ENCODE results near the gene EMX1. TPM values are rescaled to one million over a fixed set of nuclear protein-coding genes. Genes with fewer than 3 reads are reported as not detected.
A peak's percentile ranks its signal among the peaks of the same experiment; 100 is the strongest.

The EMX1 gene
- total and polyA plus RNA-seq, 2 of the 13 experiments (the other 11 are each of a cell fraction or from before 2014, with no cell fraction given), result 0.62 to 4.9 TPM

- no peak for TF ChIP-seq DDIT3 (CRISPR knock-in tag; IDR thresholded peaks at IDR 0.05)
- TF ChIP-seq, protein P1, sequence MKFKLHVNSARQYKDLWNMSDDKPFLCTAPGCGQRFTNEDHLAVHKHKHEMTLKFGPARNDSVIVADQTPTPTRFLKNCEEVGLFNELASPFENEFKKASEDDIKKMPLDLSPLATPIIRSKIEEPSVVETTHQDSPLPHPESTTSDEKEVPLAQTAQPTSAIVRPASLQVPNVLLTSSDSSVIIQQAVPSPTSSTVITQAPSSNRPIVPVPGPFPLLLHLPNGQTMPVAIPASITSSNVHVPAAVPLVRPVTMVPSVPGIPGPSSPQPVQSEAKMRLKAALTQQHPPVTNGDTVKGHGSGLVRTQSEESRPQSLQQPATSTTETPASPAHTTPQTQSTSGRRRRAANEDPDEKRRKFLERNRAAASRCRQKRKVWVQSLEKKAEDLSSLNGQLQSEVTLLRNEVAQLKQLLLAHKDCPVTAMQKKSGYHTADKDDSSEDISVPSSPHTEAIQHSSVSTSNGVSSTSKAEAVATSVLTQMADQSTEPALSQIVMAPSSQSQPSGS (CRISPR knock-in tag; IDR thresholded peaks at IDR 0.05), result no peak; the same call in 1 of the 2 replicates
- no peak for TF ChIP-seq ZNF839 (CRISPR knock-in tag; IDR thresholded peaks at IDR 0.05; ENCODE audit: borderline replicate concordance)
- peak; percentile 66; the same call in 1 of the 2 replicates for TF ChIP-seq ZSCAN25 (CRISPR knock-in tag; IDR thresholded peaks at IDR 0.05)
- TF ChIP-seq USF2 (IDR thresholded peaks at IDR 0.05; ENCODE audit: low read depth, low read length), result no peak
- no peak for TF ChIP-seq USF2 (CRISPR knock-in tag; IDR thresholded peaks at IDR 0.05; ENCODE audit: borderline replicate concordance)
- TF ChIP-seq TCF7L2 (IDR thresholded peaks at IDR 0.05; ENCODE audit: low read depth, low read length), result no peak
- TF ChIP-seq TBX3 (IDR thresholded peaks at IDR 0.05; ENCODE audit: borderline replicate concordance), result no peak
- 0 out of 2 replicates have a peak, but pooled peaks have one; percentile 61 for TF ChIP-seq PBX3 (CRISPR knock-in tag; IDR thresholded peaks at IDR 0.05; ENCODE audit: borderline replicate concordance)
- TF ChIP-seq, protein P2, sequence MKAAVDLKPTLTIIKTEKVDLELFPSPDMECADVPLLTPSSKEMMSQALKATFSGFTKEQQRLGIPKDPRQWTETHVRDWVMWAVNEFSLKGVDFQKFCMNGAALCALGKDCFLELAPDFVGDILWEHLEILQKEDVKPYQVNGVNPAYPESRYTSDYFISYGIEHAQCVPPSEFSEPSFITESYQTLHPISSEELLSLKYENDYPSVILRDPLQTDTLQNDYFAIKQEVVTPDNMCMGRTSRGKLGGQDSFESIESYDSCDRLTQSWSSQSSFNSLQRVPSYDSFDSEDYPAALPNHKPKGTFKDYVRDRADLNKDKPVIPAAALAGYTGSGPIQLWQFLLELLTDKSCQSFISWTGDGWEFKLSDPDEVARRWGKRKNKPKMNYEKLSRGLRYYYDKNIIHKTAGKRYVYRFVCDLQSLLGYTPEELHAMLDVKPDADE (CRISPR knock-in tag; IDR thresholded peaks at IDR 0.05), result 0 out of 2 replicates have a peak, but pooled peaks have one; percentile 50
- no peak for TF ChIP-seq MAFK (conservative IDR thresholded peaks at IDR 0.05 in 1 of 2, IDR thresholded peaks at IDR 0.05 in 1 of 2; ENCODE audit: low read length in 2 of 2)
- TF ChIP-seq, protein P3, sequence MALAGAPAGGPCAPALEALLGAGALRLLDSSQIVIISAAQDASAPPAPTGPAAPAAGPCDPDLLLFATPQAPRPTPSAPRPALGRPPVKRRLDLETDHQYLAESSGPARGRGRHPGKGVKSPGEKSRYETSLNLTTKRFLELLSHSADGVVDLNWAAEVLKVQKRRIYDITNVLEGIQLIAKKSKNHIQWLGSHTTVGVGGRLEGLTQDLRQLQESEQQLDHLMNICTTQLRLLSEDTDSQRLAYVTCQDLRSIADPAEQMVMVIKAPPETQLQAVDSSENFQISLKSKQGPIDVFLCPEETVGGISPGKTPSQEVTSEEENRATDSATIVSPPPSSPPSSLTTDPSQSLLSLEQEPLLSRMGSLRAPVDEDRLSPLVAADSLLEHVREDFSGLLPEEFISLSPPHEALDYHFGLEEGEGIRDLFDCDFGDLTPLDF (CRISPR knock-in tag; IDR thresholded peaks at IDR 0.05), result peak; percentile 44; the same call in 1 of the 2 replicates
- TF ChIP-seq HES4 (CRISPR knock-in tag; IDR thresholded peaks at IDR 0.05; ENCODE audit: borderline replicate concordance), result peak; percentile 83; the same call in 1 of the 2 replicates
- peak; percentile 92 for TF ChIP-seq ZNF563 (CRISPR knock-in tag; IDR thresholded peaks at IDR 0.05)
- no peak; the same call in 1 of the 2 replicates for TF ChIP-seq IKZF5 (CRISPR knock-in tag; IDR thresholded peaks at IDR 0.05)
- TF ChIP-seq NKX3-1 (CRISPR knock-in tag; IDR thresholded peaks at IDR 0.05), result peak; percentile 35
- no peak for TF ChIP-seq ZNF17 (CRISPR knock-in tag; IDR thresholded peaks at IDR 0.05)
Measured at GRCh38 chr2:72887032-72887739, 30.1 kb upstream of the EMX1 start, which contains the start of gene SPR (continued).

Measured in HepG2 (cell line).